CD14-positive monocyte (primary cell): ENCODE measurements around the gene ITGA11. TPM values are rescaled to one million over a fixed set of nuclear protein-coding genes. Genes with fewer than 3 reads are reported as not detected.

Source experiments
- DNase-seq, 3 donors: peaks; one replicate each; pipeline ENCODE4 v3.0.0-alpha.2; 2011 to 2022
- H2AFZ ChIP-seq: 2 replicates; pipeline ENCODE4 v1.6.0; 2012; ENCODE audit warnings: mild to moderate bottlenecking, low read depth, low read length, inconsistent platforms; ENCODE audit not compliant: insufficient read depth, poor library complexity, severe bottlenecking
- H3K27ac ChIP-seq, 2 donors: 1 replicate in 1 of 2; 2 replicates in 1 of 2; pipeline ENCODE4 v1.5.1; 2012 to 2013; ENCODE audit warnings: low read length in 2 of 2, control low read depth in 1 of 2, inconsistent platforms in 1 of 2, low read depth in 1 of 2, mild to moderate bottlenecking in 1 of 2
- H3K27me3 ChIP-seq, 2 donors: one replicate each; pipeline versions ENCODE4 v1.6.0 to v1.6.1; 2011 to 2013; ENCODE audit warnings: low read length in 2 of 2; ENCODE audit not compliant: control insufficient read depth in 2 of 2, insufficient read depth in 2 of 2
- H3K36me3 ChIP-seq, 2 donors: replicated peaks in 1 of 2; 1 replicate in 1 of 2; 2 replicates in 1 of 2; pipeline versions ENCODE4 v1.5.1 to v1.6.1; 2012 to 2013; ENCODE audit warnings: low read length in 2 of 2, control low read depth in 1 of 2, inconsistent platforms in 1 of 2, mild to moderate bottlenecking in 1 of 2; ENCODE audit not compliant: insufficient read depth in 2 of 2, control insufficient read depth in 1 of 2
- H3K4me1 ChIP-seq, 2 donors: 1 replicate in 1 of 2; 2 replicates in 1 of 2; pipeline versions ENCODE4 v1.5.1 to v1.6.1; 2012 to 2013; ENCODE audit warnings: low read length in 2 of 2, control low read depth in 1 of 2, inconsistent platforms in 1 of 2, mild to moderate bottlenecking in 1 of 2, moderate library complexity in 1 of 2; ENCODE audit not compliant: insufficient read depth in 2 of 2, control insufficient read depth in 1 of 2
- H3K4me2 ChIP-seq: replicated peaks from 2 replicates; pipeline ENCODE3; 2012; ENCODE audit warnings: low read length, moderate library complexity, mild to moderate bottlenecking; ENCODE audit not compliant: poor library complexity, severe bottlenecking; ENCODE audit errors: extremely low read depth
- H3K4me3 ChIP-seq, 3 experiments: fragments of 200-600 bp in 1 of 3; sonication (generic) in 1 of 3; replicated peaks in 1 of 3; 1 replicate in 2 of 3; 2 replicates in 1 of 3; pipeline ENCODE4 v1.5.1; 2011 to 2013; ENCODE audit warnings: low read length in 3 of 3, mild to moderate bottlenecking in 3 of 3, control low read depth in 2 of 3, low read depth in 2 of 3, inconsistent platforms in 1 of 3, moderate library complexity in 1 of 3
- H3K79me2 ChIP-seq: 2 replicates; pipeline ENCODE4 v1.6.0; 2012; ENCODE audit warnings: mild to moderate bottlenecking, control low read depth, inconsistent platforms, low read length, moderate library complexity; ENCODE audit not compliant: insufficient read depth
- H3K9ac ChIP-seq: 2 replicates; pipeline ENCODE4 v1.6.0; 2017; ENCODE audit warnings: low read length, mild to moderate bottlenecking; ENCODE audit not compliant: insufficient read depth, poor library complexity, severe bottlenecking
- H3K9me3 ChIP-seq, 2 donors: replicated peaks in 1 of 2; 1 replicate in 1 of 2; 2 replicates in 1 of 2; pipeline versions ENCODE4 v1.5.1 to v1.6.1; 2012 to 2013; ENCODE audit warnings: low read length in 2 of 2, control low read depth in 1 of 2; ENCODE audit not compliant: control insufficient read depth in 1 of 2, insufficient read depth in 1 of 2
- H4K20me1 ChIP-seq: 2 replicates; pipeline ENCODE4 v1.6.0; 2012; ENCODE audit warnings: mild to moderate bottlenecking, low read length, control low read depth, moderate library complexity; ENCODE audit not compliant: insufficient read depth
- H3K27ac Mint-ChIP-seq, 7 donors: one replicate each; pipeline ENCODE4 v1.8.0; 2020; ENCODE audit warnings: mild to moderate bottlenecking in 7 of 7, mixed read lengths in 7 of 7, moderate library complexity in 6 of 7, inconsistent platforms in 2 of 7
- H3K27me3 Mint-ChIP-seq, 3 donors: one replicate each; pipeline ENCODE4 v1.8.0; 2021 to 2022; ENCODE audit warnings: low read depth in 3 of 3, mild to moderate bottlenecking in 3 of 3, mixed read lengths in 3 of 3, moderate library complexity in 3 of 3, inconsistent platforms in 1 of 3
- H3K36me3 Mint-ChIP-seq, 2 donors: one replicate each; pipeline ENCODE4 v1.8.0; 2020; ENCODE audit warnings: mixed read lengths in 2 of 2, inconsistent platforms in 1 of 2, mild to moderate bottlenecking in 1 of 2
- H3K4me1 Mint-ChIP-seq: one replicate; pipeline ENCODE4 v1.8.0; 2020; ENCODE audit warnings: mild to moderate bottlenecking, mixed read lengths
- H3K4me3 Mint-ChIP-seq, 2 donors: one replicate each; pipeline ENCODE4 v1.8.0; 2020; ENCODE audit warnings: mild to moderate bottlenecking in 2 of 2, mixed read lengths in 2 of 2, moderate library complexity in 1 of 2
- H3K9me3 Mint-ChIP-seq, 7 donors: one replicate each; pipeline ENCODE4 v1.8.0; 2020 to 2022; ENCODE audit warnings: mixed read lengths in 7 of 7, mild to moderate bottlenecking in 6 of 7, moderate library complexity in 6 of 7, inconsistent platforms in 2 of 7
- WGBS: methylation state at CpG from one replicate; pipeline ENCODE4 v1.1.5; 2013; ENCODE audit warnings: missing lambda C conversion rate; ENCODE audit not compliant: insufficient coverage; 5-methylcytosine and 5-hydroxymethylcytosine counted together
- intact Hi-C, 2 donors: fragments of 100-400 bp; cut with micrococcal nuclease; formaldehyde crosslinking; loops; one replicate each; pipeline versions ENCODE4 v1.15.0 to v1.15.1; 2023
- polyA plus RNA-seq, 3 donors: library from polyadenylated mRNA; depleted of rRNA in 1 of 3; unstranded in 2 of 3; stranded (reverse) in 1 of 3; fragments of 300-500 nt in 2 of 3; fragments of >200 nt in 1 of 3; fragmentation: Illumina TruSeq in 2 of 3; gene quantifications; 1 replicate in 2 of 3; 2 replicates in 1 of 3; pipeline ENCODE4 v1.2.3, GENCODE V29; 2012 to 2021
- TF ChIP-seq, protein P1 (sequence below): fragments of 200-600 bp; IDR thresholded peaks from one replicate; pipeline ENCODE4 v1.8.0; 2022; ENCODE audit warnings: antibody characterized with exemption, mild to moderate bottlenecking

The ITGA11 gene
- polyA plus RNA-seq, 3 donors: under 0.01 to 0.01 TPM; not detected in 1

GRCh38 chr15:68310804-68311463 lies 121.0 kb downstream of the ITGA11 start:
- Histone ChIP-seq H4K20me1 (no peaks in the 10 kb centered on the region), H3K4me3 (no peak overlapping the region), H3K4me1 (peaks cover 6 to 9% of the 10 kb centered on the region in 2 donors), H2AFZ (no peak overlapping the region), H3K27me3 (no peaks in the 10 kb centered on the region), H3K4me2 (no peak overlapping the region), H3K27ac (no peak overlapping the region), H3K9ac (no peak overlapping the region), H3K36me3 (no peaks in the 10 kb centered on the region), H3K79me2 (no peaks in the 10 kb centered on the region), H3K9me3 (no peaks in the 10 kb centered on the region)
- TF ChIP-seq, protein P1, sequence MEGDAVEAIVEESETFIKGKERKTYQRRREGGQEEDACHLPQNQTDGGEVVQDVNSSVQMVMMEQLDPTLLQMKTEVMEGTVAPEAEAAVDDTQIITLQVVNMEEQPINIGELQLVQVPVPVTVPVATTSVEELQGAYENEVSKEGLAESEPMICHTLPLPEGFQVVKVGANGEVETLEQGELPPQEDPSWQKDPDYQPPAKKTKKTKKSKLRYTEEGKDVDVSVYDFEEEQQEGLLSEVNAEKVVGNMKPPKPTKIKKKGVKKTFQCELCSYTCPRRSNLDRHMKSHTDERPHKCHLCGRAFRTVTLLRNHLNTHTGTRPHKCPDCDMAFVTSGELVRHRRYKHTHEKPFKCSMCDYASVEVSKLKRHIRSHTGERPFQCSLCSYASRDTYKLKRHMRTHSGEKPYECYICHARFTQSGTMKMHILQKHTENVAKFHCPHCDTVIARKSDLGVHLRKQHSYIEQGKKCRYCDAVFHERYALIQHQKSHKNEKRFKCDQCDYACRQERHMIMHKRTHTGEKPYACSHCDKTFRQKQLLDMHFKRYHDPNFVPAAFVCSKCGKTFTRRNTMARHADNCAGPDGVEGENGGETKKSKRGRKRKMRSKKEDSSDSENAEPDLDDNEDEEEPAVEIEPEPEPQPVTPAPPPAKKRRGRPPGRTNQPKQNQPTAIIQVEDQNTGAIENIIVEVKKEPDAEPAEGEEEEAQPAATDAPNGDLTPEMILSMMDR: no peak
- intact Hi-C loops: no loop called here
- no peak for DNase-seq
- Mint-ChIP-seq H3K9me3 (no peaks in the 10 kb centered on the region), H3K36me3 (no peaks in the 10 kb centered on the region), H3K27me3 (peaks cover 2 to 4% (median 2%) of the 10 kb centered on the region in 3 donors), H3K4me3 (no peak overlapping the region), H3K27ac (no peak overlapping the region), H3K4me1 (peaks cover 16% of the 10 kb centered on the region)
- WGBS: 89% methylated on average over 13 of the region's 22 CpGs

- Histone ChIP-seq H3K4me1 (peaks cover 6 to 9% of the 10 kb centered on the region in 2 donors), H3K9me3 (no peaks in the 10 kb centered on the region), H3K4me2 (no peak overlapping the region), H2AFZ (no peak overlapping the region), H3K79me2 (no peaks in the 10 kb centered on the region), H4K20me1 (no peaks in the 10 kb centered on the region), H3K9ac (no peak overlapping the region), H3K27me3 (no peaks in the 10 kb centered on the region), H3K27ac (no peak overlapping the region), H3K4me3 (no peak overlapping the region), H3K36me3 (no peaks in the 10 kb centered on the region)
- WGBS: 49% methylated on average over 4 of the region's 7 CpGs
- H3K9me3 Mint-ChIP-seq: no peaks in the 10 kb centered on the region
- intact Hi-C loops: no loop called here
- no peaks in the 10 kb centered on the region for H3K36me3 Mint-ChIP-seq
- H3K4me1 Mint-ChIP-seq: peaks cover 16% of the 10 kb centered on the region
- H3K4me3 Mint-ChIP-seq: no peak overlapping the region
- H3K27me3 Mint-ChIP-seq: peaks cover 2 to 5% (median 2%) of the 10 kb centered on the region in 3 donors
- H3K27ac Mint-ChIP-seq: no peak overlapping the region
- DNase-seq: no peak
- TF ChIP-seq, protein P1: no peak
Observed at GRCh38 chr15:68310178-68310803, 121.7 kb downstream of the ITGA11 start.
